Suppressor macrophage treated with lipopolysaccharide for 4 hours (primary cell): ENCODE data around the gene AGAP3.
A peak's percentile ranks its signal among the peaks of the same experiment; 100 is the strongest.
"Not testable (repeated sequence)": the region's sequence is repeated elsewhere in the genome, so short reads cannot be mapped to it uniquely, and the experiment has no call there.

ENCODE experiments used
- DNase-seq: peaks from one replicate; pipeline ENCODE4 v3.0.0-alpha.2; 2020

The AGAP3 gene

DNA sequence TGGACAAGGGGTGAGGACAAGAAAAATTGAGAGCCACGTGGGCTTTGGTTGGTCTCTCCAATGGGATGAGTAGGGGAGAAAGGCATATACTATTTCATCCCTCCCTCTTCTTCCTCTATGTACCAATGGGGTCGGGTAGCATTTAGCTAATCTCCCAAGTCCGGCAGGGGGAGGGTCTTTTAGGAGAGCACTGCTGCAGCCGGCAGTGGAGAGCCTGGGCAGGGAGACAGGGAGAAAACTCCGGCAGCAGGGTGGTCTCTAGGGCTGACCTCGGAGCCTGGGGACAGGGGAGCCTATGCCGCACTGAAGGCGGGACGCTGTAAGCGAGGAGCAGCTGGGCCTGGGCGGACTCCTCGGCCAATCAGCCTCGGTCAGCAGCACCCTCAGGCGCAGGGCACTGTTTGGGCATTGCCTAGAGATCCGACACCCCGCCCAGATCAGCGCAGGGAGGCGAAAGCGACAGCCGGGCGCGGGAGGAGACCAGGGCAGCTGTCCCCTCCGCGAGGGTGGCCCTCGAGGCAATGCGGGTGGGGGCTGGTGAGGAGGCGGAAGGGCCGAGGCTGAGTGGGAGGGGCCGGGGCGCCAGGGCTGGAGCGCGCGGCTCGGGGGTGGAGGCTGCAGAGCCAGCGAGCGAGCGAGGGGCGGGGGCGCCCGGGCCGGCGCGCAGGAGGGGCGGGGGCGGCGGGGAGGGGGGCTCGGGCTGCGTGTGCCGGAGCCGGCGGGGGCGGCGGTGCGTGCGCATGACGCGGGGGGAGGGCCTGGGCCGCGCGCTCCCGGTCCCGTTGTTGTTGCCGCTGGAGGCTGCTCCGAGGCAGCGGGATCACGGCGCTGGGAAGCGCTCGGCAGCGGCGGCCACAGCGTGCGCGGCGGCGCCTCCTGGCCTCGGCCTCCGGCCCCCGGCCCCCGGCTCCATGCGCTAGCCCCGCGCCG, at the start of gene AGAP3:
TSS of gene AGAP3 (plus strand) at position 785 of the 930 bp plus-strand sequence. CDS start 267 bp downstream, outside the sequence.
- peak; percentile 81 for DNase-seq

DNA sequence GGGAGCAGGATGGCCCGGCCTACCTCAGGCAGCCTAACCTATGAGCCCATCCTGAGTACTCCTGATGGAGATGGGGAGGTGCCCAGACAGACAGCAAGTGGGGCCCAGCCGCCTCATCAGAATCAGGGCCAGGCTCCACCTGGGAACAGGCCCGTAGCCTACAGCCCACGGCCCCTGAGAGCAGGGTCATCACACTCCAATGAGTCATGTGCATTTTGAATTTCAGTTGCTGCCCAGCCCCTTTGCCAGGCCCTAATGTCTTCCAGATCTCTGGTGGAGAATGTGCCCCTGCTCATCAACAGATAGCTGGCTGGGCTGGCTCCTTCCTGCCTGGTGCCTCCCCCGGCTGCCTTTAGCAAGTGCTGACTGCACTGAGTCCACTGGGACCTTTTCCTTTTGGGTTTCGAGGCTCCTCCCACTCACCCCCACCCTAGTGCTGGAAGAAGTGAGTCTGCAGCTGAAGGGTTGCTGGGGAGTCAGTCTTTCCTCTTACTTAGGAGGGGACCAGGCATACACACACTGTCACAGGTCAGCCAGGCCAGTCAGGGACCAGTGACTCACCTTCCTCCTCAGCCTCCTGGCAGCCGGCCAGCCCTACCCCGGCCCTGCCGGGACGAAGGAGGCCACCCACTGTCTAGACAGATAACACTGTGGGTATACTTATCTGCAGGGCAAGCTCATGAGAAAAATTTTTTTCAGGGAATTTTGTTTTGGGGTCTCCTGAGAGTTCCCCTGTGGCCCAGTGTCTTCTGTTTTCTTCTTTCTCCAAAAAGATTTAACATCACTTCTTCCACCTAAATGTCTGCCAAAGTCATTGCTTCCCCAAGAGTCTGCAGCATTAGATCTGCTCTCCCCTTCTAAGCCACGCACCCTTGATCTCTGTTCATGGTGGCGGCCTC, 47.1 kb upstream of the AGAP3 start:
- DNase-seq, result peak; percentile 93

DNA sequence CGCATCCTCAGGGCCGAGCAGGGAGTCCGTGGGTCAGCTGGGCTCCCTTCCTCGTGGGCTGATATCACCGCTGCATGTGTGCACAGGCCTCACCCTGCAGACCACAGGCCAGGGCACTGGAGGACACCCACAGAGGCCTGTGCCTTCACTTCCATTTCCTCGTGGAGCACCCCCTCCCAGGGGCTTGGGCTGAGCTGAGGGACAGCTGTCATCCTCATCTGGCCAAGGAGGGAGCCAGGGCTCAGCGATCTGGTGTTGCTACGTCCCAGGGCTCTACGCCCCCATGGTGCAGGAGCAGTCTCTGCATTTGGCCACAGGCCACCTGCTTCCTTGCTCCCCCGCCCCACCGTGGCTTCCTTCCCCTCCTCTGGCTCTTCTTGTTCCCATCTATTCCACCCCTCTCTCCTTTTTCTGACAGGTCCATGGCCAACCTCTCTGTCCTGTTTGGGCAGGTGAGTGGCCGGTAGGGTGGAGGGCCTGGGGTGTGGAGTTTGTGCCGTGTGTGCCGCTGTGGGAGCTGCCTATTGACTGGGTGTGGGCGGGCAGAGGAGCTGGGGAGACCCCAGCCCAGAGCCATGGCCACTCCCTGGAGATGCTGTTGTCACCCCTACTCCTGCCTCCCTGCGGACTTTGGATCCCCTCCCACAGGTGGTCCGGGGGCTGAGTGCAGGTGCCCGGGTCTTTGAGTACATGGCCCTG, 46.3 kb upstream of the AGAP3 start:
- DNase-seq, result peak; percentile 58

DNA sequence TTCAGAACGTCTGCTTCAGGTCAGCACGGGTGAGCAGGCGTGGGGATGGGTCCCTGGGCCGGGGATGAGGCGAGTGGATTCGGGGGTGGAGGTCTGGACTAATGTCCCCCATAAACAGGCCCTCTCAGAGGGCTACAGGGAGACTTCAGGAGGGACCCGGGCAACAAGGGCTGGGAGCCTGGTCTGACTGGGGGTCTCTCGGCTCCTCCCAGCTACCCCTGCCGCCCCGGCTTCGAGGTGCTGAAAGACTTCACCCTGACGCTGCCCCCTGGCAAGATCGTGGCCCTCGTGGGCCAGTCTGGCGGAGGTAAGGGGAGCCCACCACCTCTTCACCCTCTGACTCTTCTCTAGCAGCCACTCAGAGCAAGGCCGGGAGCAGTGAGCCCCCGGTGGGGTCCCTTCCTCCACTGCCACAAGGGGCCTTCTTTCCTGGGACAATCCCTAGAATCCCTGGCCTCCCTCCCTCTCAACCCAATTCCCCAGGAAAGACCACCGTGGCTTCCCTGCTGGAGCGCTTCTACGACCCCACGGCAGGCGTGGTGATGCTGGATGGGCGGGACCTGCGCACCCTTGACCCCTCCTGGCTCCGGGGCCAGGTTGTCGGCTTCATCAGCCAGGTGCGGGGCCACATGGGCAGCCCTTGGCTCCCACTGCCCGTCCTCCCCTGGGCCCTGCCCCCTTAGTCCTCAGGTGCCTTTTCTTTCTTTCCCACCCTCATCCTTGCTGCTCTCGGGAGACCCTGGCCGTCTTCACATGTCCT, 45.5 kb upstream of the AGAP3 start:
- DNase-seq, result no peak

DNA sequence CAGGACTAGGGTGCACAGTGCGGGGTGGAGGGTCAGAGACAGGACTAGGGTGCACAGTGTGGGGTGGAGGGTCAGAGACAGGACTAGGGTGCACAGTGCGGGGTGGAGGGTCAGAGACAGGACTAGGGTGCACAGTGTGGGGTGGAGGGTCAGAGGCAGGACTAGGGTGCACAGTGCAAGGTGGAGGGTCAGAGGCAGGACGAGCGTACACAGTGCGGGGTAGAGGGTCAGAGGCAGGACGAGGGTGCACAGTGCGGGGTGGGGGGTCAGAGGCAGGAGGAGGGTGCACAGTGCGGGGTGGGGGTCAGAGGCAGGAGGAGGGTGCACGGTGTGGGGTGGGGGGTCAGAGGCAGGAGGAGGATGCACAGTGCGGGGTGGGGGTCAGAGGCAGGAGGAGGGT, 42.8 kb upstream of the AGAP3 start:
- DNase-seq, result not testable (repeated sequence)

DNA sequence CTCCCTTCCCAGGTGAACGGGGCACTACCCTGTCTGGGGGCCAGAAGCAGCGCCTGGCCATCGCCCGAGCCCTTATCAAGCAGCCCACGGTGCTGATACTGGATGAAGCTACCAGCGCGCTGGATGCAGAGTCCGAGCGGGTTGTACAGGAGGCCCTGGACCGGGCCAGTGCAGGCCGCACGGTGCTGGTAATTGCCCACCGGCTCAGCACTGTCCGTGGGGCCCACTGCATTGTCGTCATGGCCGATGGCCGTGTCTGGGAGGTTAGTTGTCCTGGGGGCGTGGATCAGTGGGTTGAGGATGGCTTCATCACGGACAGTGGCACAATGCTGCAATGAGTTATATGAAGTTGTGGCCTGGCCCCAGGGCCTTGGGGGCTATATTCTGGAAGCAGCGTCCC, 42.3 kb upstream of the AGAP3 start:
- DNase-seq, result no peak

DNA sequence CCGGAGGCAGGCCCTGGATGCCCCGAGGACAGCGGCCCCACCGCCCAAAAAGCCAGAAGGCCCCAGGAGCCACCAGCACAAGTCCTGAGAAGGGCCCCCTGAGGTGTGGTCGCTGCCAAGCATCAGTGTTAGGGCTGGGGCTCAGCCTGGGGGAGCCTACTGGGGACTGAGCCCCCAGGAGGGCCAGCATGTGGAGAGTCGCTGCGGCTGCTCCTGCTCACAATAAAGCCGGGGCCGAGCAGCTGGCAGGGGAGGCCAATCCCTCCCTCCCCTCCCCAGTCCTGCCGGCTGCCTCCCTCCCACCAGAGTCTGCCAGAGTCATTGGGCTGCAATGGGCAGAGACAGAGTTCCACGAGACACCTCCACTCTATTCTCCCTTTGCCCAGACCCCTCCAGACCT, 41.0 kb upstream of the AGAP3 start:
- DNase-seq, result no peak

DNA sequence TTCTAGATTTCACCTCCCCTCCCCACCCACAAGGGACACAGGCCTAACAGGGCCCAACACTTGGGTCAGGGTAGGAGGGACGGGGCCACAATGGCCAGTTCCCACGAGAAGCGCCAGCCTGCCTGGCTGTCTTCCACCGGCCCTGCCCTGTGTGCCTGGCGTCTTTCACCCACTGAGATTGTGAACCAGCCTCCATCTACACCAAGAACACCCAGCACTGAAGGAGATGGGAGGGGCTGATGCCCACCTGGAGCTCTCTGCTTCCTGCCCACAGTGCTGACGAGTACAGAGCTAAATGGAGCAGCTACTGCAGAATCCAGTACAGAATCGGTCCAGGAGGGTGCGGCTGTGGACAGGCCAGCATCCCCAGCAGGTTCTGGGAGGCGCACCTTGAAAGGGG, 40.3 kb upstream of the AGAP3 start:
- no peak for DNase-seq

DNA sequence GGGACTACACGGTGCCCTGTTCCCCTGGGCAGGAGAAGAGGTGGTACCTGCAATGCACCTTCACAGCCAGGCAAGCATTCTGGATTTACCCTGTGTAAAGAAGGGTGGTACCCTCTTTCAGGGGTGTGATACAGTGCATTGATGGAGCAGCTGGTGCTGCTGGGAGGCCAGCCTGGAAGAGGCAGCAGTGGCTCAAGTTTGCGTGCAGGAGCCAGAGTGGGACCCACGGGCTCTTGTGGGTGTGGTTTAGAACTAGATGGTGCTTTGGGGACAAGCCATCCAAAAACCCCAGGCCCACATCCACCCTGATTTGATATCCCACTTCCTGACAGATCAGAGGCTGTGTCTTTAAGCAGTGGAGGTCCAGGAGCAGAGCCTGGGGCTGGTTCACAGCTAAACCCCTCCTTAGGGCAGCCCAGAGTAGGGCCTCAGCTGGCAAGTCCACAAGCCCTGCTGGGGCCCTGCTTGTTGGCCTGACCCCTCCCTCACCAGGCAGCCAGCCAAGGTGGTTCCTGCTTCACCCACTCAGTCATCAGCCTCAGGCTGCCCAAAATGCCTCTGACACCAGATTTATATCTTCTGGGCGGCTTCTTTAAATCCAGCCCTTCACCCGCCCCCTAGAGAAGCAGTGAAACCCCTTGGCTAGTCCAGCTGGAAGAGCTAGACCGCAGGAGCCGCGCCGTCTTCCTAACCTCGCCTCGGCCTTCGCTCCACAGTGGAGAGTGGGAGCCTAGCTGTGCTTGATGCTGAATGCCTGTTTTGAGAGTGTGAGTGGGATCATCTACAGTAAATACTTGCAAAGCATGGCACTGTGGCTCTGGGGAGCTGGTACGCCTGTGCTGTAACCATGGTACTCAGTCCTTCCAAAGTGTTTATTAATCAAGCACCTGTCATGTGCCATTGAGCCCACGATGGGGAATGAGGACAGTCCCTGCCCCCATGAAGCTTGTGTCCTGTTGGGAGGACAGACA, 39.4 kb upstream of the AGAP3 start:
- no peak for DNase-seq

DNA sequence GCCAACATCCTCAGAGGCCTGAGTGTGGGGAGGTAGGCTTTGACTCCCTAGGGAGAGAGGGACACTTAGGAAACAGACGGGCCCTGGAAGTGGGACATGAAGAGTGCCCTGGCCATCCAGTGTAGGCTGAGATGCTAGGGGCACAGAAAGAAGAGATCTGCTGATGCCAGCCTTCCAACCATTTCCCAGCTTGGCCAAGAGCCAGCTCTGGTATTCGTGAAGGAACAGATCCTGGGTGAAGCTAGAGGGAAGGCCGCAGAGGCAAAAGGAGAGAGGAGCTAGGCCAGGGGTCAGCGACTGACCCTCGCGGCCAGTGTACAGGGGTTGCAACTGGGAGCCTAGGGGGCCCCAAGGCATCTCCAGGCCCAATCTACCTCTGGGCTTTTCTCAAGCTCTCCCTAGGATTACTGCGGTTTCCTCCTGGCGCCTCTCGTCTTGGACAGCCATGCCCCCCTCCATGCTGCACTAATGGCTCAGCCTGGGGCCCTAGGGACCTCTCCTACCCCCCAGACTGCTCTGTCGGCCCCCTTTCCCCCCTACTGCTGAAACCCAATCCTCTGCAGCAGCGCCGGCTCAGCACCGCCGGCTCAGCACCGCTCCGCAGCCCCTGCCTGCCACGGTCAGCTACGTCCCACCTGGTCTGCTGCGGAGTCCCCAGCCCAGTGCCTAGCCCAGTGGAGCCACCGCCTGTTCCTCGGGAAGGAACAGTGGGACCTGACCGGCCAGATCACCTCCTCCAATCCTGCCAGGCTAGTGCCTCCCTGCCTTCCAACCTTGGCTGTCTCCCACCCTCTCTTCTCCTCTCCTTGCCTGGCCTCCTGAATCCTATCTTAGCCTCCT, 38.1 kb upstream of the AGAP3 start, which contains the start of gene ASIC3:
TSS of gene ASIC3 (plus strand) at position 556 of the 840 bp plus-strand sequence. CDS start 355 bp downstream, outside the sequence.
- no peak for DNase-seq

DNA sequence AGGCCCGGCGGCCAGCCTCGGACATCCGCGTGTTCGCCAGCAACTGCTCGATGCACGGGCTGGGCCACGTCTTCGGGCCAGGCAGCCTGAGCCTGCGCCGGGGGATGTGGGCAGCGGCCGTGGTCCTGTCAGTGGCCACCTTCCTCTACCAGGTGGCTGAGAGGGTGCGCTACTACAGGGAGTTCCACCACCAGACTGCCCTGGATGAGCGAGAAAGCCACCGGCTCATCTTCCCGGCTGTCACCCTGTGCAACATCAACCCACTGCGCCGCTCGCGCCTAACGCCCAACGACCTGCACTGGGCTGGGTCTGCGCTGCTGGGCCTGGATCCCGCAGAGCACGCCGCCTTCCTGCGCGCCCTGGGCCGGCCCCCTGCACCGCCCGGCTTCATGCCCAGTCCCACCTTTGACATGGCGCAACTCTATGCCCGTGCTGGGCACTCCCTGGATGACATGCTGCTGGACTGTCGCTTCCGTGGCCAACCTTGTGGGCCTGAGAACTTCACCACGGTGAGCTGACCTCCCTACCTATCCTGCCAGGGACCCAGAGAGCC, 37.3 kb upstream of the AGAP3 start:
- DNase-seq, result no peak

DNA sequence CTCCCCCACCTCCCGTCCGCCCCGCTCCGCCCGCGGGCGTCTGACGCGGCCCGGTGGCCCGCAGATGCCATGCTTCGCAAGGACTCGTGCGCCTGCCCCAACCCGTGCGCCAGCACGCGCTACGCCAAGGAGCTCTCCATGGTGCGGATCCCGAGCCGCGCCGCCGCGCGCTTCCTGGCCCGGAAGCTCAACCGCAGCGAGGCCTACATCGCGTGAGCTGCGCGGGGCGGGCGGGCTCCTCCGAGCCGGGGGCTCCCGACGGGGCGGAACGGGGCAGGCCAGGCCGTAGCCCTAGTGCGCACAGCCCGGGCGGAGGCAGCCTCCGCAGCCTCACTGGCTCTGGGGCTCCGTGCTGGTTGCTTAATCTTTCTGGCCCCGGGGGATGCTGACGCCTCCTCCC, 35.2 kb upstream of the AGAP3 start:
- DNase-seq, result peak; percentile 63

DNA sequence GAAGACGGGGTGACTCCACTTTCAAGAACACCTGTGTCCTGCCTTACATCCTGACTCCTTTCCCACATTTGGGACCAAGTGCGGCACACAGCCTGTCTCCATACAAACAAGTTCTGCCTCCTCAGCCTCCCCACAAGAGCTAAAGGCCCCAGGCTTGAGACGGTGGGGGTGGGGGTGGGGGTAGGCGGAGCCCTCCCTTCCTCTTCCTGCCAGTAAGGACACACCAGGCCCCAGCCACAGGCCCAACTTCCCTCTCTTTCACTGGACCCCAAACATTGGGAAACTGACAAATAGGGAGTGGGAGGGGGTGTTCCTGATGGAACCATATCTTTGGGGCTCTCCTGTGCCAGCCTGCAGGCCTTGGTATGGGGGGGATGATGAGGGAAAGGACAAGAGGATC, 33.2 kb upstream of the AGAP3 start:
- no peak for DNase-seq

DNA sequence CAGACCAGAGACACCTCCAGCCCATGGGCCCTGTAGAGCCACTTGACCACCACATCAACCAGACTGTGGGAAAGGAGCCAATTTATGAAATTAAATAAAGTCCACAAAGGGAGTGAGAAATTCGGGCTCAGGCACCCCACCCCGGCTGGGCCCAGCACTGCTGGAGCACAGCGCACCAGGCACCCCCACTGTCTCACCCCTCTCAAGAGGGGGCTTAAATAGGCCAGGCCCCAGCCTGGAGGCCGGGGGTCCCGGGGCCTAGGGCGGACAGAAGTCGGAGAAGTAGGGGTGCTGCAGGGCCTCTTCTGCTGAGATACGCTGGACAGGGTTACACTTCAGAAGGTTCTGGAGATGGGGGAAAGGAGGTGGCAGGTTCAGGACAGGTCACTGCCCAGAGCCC, 32.5 kb upstream of the AGAP3 start:
- DNase-seq, result no peak

DNA sequence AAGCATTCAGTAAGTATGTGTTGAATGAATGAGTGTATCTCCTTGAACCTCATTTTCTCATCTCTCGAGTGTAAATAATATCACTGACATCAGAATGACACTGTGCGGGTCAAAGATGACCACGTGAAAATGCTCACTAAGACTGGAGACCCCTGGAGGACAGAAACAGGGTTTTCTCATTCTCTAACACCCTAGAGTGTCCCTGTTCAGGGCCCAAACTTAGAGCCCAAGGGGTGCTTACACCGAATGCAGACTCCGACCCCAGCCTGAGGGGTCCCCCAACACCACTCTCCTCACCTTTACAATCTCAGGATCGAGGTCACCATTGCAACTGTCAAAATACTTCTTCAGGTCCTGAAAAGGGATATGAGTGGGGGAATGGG, 30.0 kb upstream of the AGAP3 start:
- DNase-seq, result no peak

DNA sequence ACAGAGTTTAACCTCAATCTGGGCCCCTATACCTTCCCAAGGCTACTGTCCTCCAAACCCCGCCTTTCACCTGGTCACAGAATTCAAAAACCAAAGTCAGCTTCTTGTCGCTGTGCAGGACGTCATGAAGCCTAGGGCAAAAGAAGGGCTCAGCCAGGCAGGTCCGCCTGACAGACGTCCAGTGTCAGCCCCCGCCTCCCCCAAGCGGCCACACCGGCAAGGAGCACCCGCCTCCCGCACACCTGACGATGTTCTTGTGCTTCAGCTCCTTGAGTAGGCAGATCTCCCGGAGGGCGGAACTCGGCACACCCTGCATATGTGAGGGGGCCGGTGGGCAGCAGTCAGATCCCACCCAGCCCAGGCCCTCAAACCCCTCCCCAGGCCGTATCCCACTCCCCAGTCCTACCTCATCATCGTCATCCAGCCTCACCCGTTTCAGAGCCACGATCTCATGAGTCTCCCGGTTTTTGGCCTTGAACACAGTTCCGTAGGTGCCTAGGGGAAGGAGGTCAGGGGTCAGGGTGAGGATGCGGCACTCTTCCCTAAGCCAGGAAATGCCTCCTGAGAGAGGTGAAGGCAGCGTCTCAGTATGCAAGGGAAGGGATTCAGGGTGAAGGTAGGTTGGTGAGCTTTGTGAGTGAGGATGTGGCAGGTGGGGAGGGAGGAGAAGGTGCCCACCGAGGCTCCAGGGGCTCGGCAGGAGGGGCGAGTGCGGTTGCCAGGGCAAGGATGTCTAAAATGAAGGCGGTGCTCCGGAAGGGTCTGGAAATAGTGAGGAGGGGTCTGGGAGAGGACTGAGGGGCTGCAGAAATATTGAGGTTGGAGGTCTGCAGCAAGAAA, 29.4 kb upstream of the AGAP3 start:
- no peak for DNase-seq

DNA sequence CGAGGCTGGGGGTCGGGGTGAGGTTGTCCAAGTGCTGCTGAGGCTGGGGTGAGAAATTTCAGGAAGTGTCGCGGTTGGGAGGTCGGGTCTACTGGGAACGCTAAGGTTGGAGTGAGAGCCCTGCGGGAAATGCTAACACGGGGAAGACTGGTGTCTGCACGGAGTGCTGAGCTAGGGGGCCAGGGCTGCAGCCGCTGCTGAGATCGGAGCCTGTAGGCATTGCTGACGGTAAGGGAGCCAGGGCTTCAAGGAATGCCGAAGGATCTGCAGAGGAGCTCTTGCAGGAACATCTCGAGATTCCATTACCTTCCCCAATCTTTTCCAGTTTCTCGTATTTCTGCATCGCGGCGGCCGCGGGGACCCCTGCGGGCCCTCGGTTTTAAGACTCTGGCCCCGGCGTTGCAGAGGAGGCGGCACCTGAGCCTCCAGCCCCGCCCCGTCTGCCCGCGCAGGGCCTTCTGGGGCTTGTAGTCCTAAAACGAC, 28.7 kb upstream of the AGAP3 start, which contains the start of gene CDK5:
TSS of gene CDK5 (minus strand) at position 392 of the 483 bp plus-strand sequence. CDS start at position 343, 49 bp downstream.
- DNase-seq, result no peak
